HepG2 (cell line): ENCODE data around the gene TPRX1. TPM values are rescaled to one million over a fixed set of nuclear protein-coding genes. Genes with fewer than 3 reads are reported as not detected.

ENCODE experiments used
- ARID4A ChIP-seq: sonication (generic); formaldehyde crosslinking; IDR thresholded peaks from 2 replicates; pipeline ENCODE4 v1.5.0; 2020; ENCODE audit warnings: mild to moderate bottlenecking, missing genetic modification reagents, borderline replicate concordance
- BRD4 ChIP-seq: sonication (generic); formaldehyde crosslinking; IDR thresholded peaks from 2 replicates; pipeline ENCODE4 v1.4.0; 2020; ENCODE audit warnings: missing genetic modification reagents
- ESRRA ChIP-seq: sonication (generic); formaldehyde crosslinking; IDR thresholded peaks from 2 replicates; pipeline ENCODE4 v1.5.1; 2020; ENCODE audit warnings: mild to moderate bottlenecking, low read depth, missing genetic modification reagents
- FOXJ3 ChIP-seq: sonication (generic); formaldehyde crosslinking; IDR thresholded peaks from 2 replicates; pipeline ENCODE4 v1.4.0; 2020; ENCODE audit warnings: missing genetic modification reagents, mild to moderate bottlenecking, borderline replicate concordance
- HOXA7 ChIP-seq: sonication (generic); formaldehyde crosslinking; IDR thresholded peaks from 2 replicates; pipeline ENCODE4 v1.8.1; 2022; ENCODE audit warnings: mild to moderate bottlenecking, missing genetic modification reagents, moderate library complexity
- KDM2A ChIP-seq: sonication (generic); formaldehyde crosslinking; IDR thresholded peaks from 2 replicates; pipeline ENCODE4 v1.4.0; 2020; ENCODE audit warnings: low read depth, missing genetic modification reagents, borderline replicate concordance
- MTA3 ChIP-seq: sonication (generic); formaldehyde crosslinking; IDR thresholded peaks from 2 replicates; pipeline ENCODE4 v1.4.0; 2020; ENCODE audit warnings: missing genetic modification reagents
- MXD3 ChIP-seq: IDR thresholded peaks from 2 replicates; pipeline ENCODE4 v1.6.1; 2016; ENCODE audit warnings: mild to moderate bottlenecking, missing biosample characterization, missing genetic modification reagents
- PATZ1 ChIP-seq: sonication (generic); formaldehyde crosslinking; IDR thresholded peaks from 2 replicates; pipeline ENCODE4 v1.4.0; 2020; ENCODE audit warnings: missing genetic modification reagents
- USF2 ChIP-seq, 2 experiments: sonication (generic) in 1 of 2; formaldehyde crosslinking in 1 of 2; IDR thresholded peaks; 2 replicates each; pipeline versions ENCODE4 v1.5.1 to v1.6.1; 2011 to 2020; ENCODE audit warnings: borderline replicate concordance in 1 of 2, low read depth in 1 of 2, low read length in 1 of 2, mild to moderate bottlenecking in 1 of 2, missing genetic modification reagents in 1 of 2, moderate library complexity in 1 of 2
- ZFP90 ChIP-seq: sonication (generic); formaldehyde crosslinking; IDR thresholded peaks from 2 replicates; pipeline ENCODE4 v1.8.0; 2022; ENCODE audit warnings: missing genetic modification reagents, mild to moderate bottlenecking, inconsistent platforms, borderline replicate concordance
- ZNF766 ChIP-seq: sonication (generic); formaldehyde crosslinking; IDR thresholded peaks from 2 replicates; pipeline ENCODE4 v1.5.0; 2020; ENCODE audit warnings: missing genetic modification reagents, borderline replicate concordance
- ZNF841 ChIP-seq: sonication (generic); formaldehyde crosslinking; IDR thresholded peaks from 2 replicates; pipeline ENCODE4 v1.8.1; 2023; ENCODE audit warnings: missing genetic modification reagents, borderline replicate concordance
- polyA plus RNA-seq, 8 experiments: library from polyadenylated mRNA; depleted of rRNA in 3 of 8; stranded (reverse) in 7 of 8; unstranded in 1 of 8; fragments of >200 nt; fragmentation: Illumina TruSeq in 4 of 8; extraction: Trizol in 4 of 8; gene quantifications; 2 replicates each; pipeline versions ENCODE4 v1.2.1 to v1.2.3, GENCODE V29; 2011 to 2016; ENCODE audit warnings: low read depth in 4 of 8, missing spikeins in 1 of 8, mixed read lengths in 1 of 8; ENCODE audit not compliant: insufficient read depth in 1 of 8
- total RNA-seq, 5 experiments: library from RNA; depleted of rRNA; stranded (reverse); fragments of >200 nt; fragmentation: Illumina TruSeq; extraction: Trizol; gene quantifications; 2 replicates each; pipeline ENCODE4 v1.2.3, GENCODE V29; 2016; ENCODE audit warnings: low read depth in 1 of 5

TPRX1 gene
- total and polyA plus RNA-seq, 2 of the 13 experiments (the other 11 are each of a cell fraction or from before 2014, with no cell fraction given) = not detected

GRCh38 chr19:47765523-47766358 lies 38.6 kb downstream of the TPRX1 start (continued):
- TF ChIP-seq MXD3 (no peak), ZNF766 (CRISPR knock-in tag) (no peak), MTA3 (no peak), ZFP90 (no peak), ESRRA (CRISPR knock-in tag) (no peak), KDM2A (CRISPR knock-in tag) (no peak; the same call in 1 of the 2 replicates), PATZ1 (CRISPR knock-in tag) (no peak; the same call in 1 of the 2 replicates), HOXA7 (CRISPR knock-in tag) (no peak), ZNF841 (CRISPR knock-in tag) (no peak), USF2 (IDR thresholded peaks at IDR 0.05; ENCODE audit: low read depth, low read length) (no peak), USF2 (CRISPR knock-in tag; IDR thresholded peaks at IDR 0.05; ENCODE audit: borderline replicate concordance) (no peak), ARID4A (no peak), BRD4 (no peak), FOXJ3 (CRISPR knock-in tag) (no peak)
